Fibroblast of lung (primary cell): Measurements from ENCODE around the gene DDO.

Experiments
- CTCF ChIP-seq, 2 donors: IDR thresholded peaks in 1 of 2; conservative IDR thresholded peaks in 1 of 2; 1 replicate in 1 of 2; 2 replicates in 1 of 2; pipeline ENCODE4 v1.5.1; 2011 to 2012; ENCODE audit warnings: low read length in 2 of 2, control low read depth in 1 of 2, inconsistent platforms in 1 of 2, low read depth in 1 of 2, mild to moderate bottlenecking in 1 of 2
- EZH2 ChIP-seq: IDR thresholded peaks from 2 replicates; pipeline ENCODE4 v1.5.1; 2012; ENCODE audit warnings: low read length, control low read depth, mild to moderate bottlenecking; ENCODE audit errors: missing control alignments

- TF ChIP-seq CTCF (conservative IDR thresholded peaks at IDR 0.05 in 1 of 2, IDR thresholded peaks at IDR 0.05 in 1 of 2; ENCODE audit: low read depth in 1 of 2, low read length in 2 of 2) (no peak), EZH2 (no peak)
Measured at GRCh38 chr6:110355727-110356126, 59.6 kb downstream of the DDO start.
